WERI-Rb-1 (cell line): ENCODE data around the gene GPR132.

Experiments
- DNase-seq: peaks from one replicate; pipeline ENCODE4 v3.0.0-alpha.2; 2020
- H3K27ac ChIP-seq: fragments of 250-450 bp; sonication (Bioruptor Pico); 2 replicates; pipeline ENCODE4 v1.5.1; 2020; ENCODE audit warnings: mild to moderate bottlenecking, moderate library complexity
- H3K27me3 ChIP-seq: fragments of 250-450 bp; sonication (Bioruptor Pico); 2 replicates; pipeline ENCODE4 v1.5.1; 2021; ENCODE audit warnings: mild to moderate bottlenecking, low read depth, moderate library complexity; ENCODE audit not compliant: insufficient read depth, severe bottlenecking
- H3K36me3 ChIP-seq: fragments of 250-450 bp; sonication (Bioruptor Pico); 2 replicates; pipeline ENCODE4 v1.5.1; 2020; ENCODE audit warnings: mild to moderate bottlenecking, moderate library complexity
- H3K4me3 ChIP-seq: 2 replicates; pipeline ENCODE4 v1.5.1; 2011; ENCODE audit warnings: low read depth, mild to moderate bottlenecking, control low read depth, low read length
- H3K9me3 ChIP-seq: fragments of 250-450 bp; sonication (Bioruptor Pico); 2 replicates; pipeline ENCODE4 v1.5.1; 2021; ENCODE audit warnings: mild to moderate bottlenecking, moderate library complexity; ENCODE audit not compliant: severe bottlenecking
- TF ChIP-seq, protein P1 (sequence below): IDR thresholded peaks from 2 replicates; pipeline ENCODE4 v1.5.1; 2011; ENCODE audit warnings: low read depth, mild to moderate bottlenecking, control low read depth, inconsistent platforms, low read length

The GPR132 gene

DNA sequence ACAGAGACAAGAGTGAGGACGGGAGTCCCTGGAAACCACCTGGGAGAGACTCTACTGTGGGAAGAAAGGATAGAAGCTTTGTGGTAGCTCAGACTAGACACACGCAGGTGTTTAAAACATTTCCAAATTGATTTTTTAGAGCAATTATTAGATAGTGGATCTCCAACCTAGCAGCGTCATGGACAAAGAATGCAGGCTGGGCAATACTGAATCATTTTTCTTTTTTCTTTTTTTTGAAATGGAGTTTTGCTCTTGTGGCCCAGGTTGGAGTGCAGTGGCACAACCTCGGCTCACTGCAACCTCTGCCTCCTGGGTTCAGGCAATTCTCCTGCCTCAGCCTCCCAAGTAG is 13.1 kb downstream of the GPR132 start:
- Histone ChIP-seq H3K36me3 (no peaks in the 10 kb centered on the region), H3K4me3 (no peak overlapping the region), H3K27ac (no peak overlapping the region), H3K27me3 (no peaks in the 10 kb centered on the region), H3K9me3 (no peaks in the 10 kb centered on the region)
- TF ChIP-seq, protein P1, sequence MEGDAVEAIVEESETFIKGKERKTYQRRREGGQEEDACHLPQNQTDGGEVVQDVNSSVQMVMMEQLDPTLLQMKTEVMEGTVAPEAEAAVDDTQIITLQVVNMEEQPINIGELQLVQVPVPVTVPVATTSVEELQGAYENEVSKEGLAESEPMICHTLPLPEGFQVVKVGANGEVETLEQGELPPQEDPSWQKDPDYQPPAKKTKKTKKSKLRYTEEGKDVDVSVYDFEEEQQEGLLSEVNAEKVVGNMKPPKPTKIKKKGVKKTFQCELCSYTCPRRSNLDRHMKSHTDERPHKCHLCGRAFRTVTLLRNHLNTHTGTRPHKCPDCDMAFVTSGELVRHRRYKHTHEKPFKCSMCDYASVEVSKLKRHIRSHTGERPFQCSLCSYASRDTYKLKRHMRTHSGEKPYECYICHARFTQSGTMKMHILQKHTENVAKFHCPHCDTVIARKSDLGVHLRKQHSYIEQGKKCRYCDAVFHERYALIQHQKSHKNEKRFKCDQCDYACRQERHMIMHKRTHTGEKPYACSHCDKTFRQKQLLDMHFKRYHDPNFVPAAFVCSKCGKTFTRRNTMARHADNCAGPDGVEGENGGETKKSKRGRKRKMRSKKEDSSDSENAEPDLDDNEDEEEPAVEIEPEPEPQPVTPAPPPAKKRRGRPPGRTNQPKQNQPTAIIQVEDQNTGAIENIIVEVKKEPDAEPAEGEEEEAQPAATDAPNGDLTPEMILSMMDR, result no peak
- DNase-seq, result no peak

DNA sequence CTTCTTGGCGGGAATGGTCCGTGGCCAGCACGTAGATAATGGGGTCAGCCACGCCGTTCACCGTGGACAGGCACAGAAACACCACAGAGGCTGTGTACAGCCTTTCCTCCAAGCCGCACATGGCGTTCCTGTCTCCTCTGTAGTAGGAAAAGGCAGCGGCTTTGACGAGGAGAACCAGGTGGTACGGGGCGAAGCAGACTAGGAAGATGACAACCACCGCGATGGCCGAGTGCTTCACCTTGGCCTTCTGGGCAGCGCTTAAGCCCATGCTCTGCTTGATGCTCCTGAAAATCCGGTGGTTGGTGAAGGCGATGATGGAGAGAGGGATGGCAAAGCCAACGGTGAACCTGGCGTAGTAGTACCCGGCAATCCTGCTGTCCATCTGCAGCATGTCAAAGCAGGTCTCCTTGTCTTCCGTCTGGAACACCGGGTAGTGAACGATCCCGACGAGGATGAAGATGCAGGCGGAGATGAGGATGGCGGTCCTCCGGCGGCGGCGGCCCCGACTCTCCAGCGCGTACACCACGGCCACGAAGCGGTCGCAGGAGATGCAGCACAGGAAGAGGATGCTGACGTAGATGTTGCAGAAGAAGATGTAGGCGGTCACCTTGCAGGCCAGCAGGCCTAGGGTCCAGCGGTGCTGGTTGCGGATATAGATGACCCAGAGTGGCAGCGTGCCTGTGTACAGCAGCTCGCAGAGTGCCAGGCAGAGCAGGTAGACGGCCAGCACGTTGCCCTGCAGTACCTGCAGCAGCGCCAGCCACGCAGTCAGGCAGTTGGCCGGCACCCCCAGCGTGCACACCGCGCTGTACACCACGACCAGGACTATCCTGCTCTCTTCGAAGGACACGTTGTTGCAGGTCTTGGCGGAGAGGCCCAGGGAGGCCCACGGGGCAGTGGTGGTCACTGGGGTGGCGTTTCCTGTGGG is 13.8 kb downstream of the GPR132 start:
- Histone ChIP-seq H3K36me3 (no peaks in the 10 kb centered on the region), H3K4me3 (no peak overlapping the region), H3K9me3 (no peaks in the 10 kb centered on the region), H3K27ac (no peak overlapping the region), H3K27me3 (no peaks in the 10 kb centered on the region)
- TF ChIP-seq, protein P1, result no peak
- no peak for DNase-seq

DNA sequence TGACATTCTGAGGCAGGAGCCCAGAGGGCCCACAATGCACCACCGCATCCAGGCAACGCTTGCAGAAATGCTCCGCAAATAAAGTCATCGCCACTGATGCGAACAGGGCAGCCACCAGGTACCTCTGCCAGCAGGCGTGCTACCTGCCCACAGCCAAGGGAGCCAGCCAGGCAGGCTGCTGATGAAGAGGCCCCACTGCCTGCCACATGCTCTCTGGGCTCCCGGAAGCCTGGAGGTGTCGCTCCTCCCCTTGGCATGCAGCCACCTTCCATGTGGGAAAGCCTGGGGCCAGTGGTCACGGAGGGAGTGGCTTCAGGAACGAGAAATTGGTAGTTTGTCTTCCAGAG is 14.7 kb downstream of the GPR132 start:
- no peak overlapping the region for H3K27ac ChIP-seq
- DNase-seq, result no peak
- no peaks in the 10 kb centered on the region for H3K9me3 ChIP-seq
- TF ChIP-seq, protein P1, result no peak
- no peaks in the 10 kb centered on the region for H3K36me3 ChIP-seq
- H3K27me3 ChIP-seq, result no peaks in the 10 kb centered on the region
- no peak overlapping the region for H3K4me3 ChIP-seq

DNA sequence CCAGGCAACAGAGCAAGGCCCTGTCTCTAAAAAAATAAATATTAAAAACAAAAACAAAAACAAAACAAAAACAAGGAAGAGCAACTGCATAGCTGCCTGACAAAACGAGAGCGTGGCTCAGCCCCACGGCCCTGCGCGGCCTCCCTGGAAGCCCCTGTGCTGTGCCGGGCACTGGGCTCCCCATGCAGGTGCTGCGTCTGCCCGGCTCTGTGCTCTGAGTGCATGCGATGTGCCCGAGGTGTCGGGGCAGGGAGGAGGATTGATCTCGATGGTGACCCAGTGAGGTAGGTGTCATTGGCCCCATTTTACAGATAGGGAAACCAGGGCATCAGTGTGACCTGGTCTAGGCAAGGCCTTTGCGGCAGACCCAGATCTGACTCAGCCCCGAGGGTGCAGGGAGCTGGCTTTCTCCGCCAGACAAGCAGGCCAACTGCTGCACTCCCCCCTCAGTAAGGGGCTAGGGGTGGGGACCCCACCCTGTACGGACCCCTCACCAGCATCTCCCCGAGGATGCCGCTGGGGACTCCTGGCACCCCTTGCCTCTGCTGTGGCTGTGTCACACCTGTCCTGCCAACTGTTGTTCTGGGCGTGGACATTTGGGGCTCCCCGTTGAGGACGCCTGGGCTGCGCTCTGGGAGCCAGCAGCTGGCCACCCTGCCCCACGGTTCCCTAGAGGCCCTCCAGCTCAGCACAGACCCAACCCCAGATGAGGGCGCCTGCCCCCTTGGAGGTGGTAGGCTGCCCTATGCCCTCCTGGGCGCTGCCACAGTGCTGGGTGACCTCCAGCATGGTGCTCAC is 15.3 kb downstream of the GPR132 start:
- no peaks in the 10 kb centered on the region for H3K27me3 ChIP-seq
- H3K27ac ChIP-seq, result no peak overlapping the region
- DNase-seq, result no peak
- H3K36me3 ChIP-seq, result no peaks in the 10 kb centered on the region
- no peak overlapping the region for H3K4me3 ChIP-seq
- TF ChIP-seq, protein P1, result no peak
- no peaks in the 10 kb centered on the region for H3K9me3 ChIP-seq

DNA sequence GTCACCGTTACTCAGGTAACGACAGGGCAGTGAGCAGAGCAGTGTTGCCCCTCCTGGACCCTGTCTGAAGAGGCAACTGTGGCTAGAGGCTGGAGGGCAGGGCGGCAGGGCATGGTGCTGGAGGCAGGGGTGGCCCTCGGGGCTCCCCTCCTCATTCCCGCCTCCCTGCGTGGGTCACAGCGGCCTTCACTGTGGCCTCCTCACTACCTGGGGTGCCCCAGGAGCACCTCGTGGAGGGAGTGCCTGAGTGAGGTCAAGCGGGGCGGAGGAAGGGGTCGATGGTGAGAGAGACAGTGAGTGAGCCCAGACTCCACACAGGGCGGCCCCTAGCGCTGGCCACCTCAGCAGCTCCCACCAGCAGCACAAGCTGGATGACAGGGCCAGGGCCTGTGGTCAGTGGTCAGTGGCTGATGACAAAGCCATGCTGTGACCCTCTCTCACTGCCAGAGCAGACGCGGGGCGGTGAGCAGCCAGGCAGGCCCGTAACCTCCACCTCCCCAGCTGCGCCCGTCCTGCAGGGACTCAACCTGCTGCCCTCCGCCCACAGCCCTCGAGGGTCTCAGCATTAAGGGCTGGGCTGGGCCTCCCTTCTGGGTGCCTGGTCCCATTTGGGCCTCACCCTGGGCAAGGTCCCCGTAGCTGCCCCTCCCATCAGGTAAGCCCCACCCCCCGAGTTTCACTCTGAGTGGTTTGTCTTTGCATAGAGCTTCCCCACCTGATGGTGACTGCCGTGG is 17.8 kb downstream of the GPR132 start:
- no peak for DNase-seq

More for the DNA sequence above, 17.8 kb downstream of the GPR132 start:
- TF ChIP-seq, protein P1, result no peak
- no peaks in the 10 kb centered on the region for H3K27me3 ChIP-seq
- H3K4me3 ChIP-seq, result no peak overlapping the region
- H3K36me3 ChIP-seq, result no peaks in the 10 kb centered on the region
- no peaks in the 10 kb centered on the region for H3K9me3 ChIP-seq
- no peak overlapping the region for H3K27ac ChIP-seq
